GM03348 (cell line): ENCODE measurements around the gene SNX25.
A peak's percentile ranks its signal among the peaks of the same experiment; 100 is the strongest.
"Not testable (repeated sequence)": the region's sequence is repeated elsewhere in the genome, so short reads cannot be mapped to it uniquely, and the experiment has no call there.

Source experiments
- DNase-seq: peaks from one replicate; pipeline ENCODE4 v3.0.0; 2012; ENCODE audit warnings: low spot score

Gene SNX25

DNA sequence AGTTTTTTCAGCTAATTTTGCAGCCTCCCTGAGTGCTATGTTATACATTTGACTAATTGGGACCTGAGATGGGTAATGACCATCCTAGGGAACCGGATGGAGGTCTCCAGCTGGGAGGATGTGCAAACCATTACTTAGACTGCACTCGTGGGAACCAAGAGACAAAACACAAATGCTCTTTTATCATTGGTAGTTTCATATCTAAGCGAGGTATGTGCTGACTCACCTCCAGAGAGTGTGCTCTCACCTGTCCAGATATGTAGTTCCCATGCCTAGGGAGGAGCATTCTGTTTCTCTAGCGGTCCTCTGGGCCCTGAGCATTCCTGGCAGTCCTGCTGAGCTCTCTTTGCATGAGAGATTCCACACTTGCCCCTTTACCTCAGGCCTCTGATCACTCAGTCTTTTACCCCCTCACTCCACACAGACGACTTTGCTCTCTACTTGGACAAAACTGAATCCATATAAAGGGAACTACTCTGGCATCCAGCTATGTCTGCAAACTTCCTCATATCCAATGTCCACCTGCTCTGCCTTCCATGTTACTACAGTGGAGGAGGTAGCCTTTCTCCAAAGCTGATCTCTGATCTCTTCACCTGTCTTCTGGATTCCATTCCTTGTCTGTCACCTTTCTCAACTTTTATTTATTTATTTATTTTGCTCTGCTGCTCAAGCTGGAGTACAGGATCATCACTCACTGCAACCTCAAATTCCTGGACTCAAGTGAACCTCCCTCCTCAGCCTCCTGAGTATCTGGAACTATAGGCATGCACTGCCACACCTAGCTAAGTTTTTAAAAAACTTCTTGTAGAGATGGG lies 97.9 kb downstream of the SNX25 start:
- DNase-seq, result no peak

DNA sequence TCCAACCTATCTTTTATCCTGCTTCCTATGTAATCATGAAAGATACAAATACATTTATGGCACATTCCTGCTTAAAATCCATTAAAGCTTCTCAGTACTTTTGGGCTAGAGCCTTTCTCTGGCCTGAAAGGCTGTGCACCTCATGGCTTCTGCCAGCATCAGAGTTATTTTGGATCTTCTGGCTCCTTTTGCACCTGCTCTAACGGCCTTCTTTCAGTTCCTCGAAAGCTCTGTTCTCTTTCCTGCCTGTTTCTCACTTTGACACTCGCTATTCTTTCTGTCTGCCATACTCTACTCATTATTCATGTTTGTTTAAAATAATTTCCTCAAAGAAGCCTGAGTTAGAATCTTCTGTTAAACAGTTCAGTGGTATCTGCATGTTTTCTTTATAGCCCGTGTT lies 100.4 kb downstream of the SNX25 start:
- no peak for DNase-seq

DNA sequence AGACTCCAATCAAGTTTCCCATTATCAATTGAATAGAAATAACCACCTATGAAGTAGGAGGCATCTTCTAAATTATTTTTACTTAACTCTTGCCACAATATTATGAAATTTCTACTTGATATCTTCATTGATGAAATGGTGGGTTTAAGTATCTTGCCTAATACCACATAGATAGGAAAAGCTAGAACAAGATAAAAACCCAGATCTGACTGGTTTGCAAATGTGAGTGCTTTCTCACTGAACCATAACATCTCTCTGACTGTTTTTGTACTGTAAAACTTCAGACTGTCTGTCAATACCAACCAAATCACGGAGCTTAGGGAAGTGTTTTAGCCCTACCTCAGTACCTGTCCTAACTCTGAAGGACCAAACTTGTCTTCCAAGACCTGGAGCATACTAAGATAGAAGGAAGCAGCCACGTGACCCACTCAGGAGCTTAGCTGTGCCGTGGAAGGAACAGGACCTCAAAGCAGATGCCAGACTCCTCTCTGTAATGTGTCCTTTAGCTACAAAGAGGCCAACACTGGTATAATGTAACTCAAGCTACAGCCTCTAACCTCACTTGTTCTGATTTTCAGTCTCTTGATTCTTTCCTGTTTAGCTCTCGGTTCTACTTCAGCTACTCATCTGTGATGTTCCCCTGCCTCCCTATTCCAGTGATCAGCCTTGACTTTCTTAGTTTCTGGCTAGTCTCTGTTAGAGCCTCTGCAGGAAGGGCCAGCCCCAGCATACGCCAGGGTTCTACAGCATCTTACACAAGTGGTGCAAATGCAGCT lies 101.9 kb downstream of the SNX25 start:
- DNase-seq, result no peak

DNA sequence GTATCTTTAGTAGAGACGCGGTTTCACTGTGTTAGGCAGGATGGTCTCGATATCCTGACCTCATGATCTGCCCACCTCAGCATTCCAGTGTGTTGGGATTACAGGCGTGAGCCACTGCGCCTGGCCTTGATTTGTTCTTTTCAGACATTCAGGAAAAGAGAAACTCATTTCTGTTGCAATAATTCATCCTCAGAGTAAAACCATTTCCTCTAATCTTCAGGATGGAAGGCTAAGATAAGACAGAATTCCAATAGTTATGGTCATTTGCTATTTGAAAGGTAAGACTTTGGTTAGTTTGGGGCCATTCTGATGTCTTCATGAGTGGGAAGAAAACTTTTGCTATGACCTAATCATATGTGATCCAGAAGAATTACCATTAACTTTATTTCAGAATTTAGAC lies 103.3 kb downstream of the SNX25 start:
- no peak for DNase-seq

DNA sequence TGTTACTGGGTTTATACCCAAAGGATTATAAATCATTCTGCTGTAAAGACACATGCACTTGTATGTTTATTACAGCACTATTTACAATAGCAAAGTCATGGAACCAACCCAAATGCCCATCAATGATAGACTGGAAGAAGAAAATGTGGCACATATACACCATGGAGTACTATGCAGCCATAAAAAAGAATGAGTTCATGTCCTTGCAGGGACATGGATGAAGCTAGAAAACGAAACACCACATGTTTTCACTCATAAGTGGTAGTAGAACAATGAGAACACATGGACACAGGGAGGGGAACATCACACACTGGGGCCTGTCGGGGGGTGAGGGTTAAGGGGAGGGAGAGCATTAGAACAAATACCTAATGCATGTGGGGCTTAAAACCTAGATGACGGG lies 108.1 kb downstream of the SNX25 start:
- DNase-seq, result not testable (repeated sequence)

DNA sequence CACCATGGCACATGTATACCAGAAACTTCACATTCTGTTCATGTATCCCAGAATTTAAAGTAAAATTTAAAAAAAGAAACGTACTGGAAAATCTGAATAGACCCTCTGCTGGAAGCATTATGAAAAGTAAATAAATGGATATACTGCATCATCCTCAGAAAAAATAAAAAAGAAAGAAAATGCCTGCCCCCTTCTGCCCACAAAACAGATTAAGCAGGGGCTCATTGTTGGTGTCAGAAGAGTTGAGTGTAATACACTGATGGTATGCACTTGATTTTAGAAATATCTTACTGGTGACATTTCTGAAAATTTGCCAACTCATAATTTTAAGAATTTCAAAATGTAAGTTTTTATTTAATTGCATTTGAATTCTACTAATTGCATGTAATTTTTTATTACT lies 108.5 kb downstream of the SNX25 start:
- no peak for DNase-seq

DNA sequence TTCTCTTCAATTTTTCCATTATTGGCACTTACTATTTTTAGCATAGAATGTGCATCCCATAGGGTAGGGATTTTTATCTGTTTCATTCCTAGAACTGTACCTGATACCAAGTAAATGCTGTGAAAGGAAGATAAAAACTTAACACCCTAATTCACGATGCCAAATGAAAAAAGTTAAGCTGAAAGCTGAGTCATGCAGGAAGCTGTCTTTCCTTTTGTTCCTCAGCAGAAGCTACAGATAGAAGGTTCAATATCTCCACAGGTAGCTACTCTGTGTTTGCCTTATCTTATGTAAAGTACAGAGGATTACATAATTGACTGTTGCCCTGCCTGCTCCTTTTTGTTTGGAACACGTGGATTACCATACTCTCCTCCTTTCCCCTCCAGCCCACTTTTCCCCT lies 109.3 kb downstream of the SNX25 start:
- DNase-seq, result no peak

DNA sequence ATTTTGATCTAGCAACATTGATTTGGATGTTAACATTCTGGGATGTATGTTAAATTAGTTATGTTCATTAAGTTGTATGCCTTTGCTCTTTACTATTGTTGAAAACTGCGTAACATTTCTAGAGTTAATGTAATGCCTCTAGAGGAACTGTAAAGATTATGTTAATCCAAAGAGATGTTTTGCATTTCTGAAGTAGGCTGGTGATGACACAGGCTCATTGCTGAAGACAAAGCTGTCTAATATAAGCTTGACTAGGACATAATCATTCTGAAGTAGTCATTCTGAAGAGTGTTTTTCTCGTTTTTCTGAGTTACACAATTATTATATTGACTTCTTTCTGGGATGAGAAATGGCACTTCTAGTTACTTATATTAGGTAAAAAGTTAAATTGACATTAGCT lies 113.4 kb downstream of the SNX25 start:
- DNase-seq, result no peak

DNA sequence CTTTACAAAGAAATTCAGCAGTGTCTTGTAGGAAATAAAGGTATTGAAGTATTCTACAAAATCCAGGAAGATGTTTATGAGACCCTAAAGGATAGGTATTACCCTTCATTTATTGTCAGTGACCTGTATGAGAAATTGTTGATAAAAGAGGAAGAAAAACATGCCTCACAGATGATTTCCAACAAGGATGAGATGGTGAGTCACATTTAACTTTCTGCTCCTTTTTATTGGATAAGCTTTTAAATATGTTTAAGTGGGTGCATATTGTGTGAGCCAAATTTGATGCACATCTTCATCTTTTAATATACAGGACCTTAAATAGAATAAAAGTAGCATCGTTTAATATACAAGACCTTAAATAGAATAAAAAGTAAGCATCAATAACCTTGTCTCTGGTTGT lies 114.2 kb downstream of the SNX25 start:
- no peak for DNase-seq

DNA sequence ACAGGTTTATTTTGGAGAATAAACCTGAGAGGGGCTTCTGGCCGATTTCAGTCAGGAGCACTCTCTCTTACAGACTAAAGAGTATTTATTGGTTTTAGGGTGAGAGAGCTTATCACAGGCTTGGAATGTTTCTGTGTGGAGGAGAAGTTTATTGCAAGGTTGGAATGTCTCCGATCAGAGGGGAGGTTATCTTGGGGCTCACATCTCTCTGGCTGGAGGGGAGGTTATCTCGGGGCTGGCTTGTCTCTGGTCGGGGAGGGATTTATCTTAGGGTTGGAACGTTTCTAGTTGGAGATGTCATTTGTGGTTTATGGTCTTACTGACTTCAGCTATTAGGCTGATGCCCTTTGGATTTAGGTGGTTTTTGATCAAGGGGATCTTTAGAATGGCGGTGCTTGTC lies 115.0 kb downstream of the SNX25 start:
- DNase-seq, result not testable (repeated sequence)

DNA sequence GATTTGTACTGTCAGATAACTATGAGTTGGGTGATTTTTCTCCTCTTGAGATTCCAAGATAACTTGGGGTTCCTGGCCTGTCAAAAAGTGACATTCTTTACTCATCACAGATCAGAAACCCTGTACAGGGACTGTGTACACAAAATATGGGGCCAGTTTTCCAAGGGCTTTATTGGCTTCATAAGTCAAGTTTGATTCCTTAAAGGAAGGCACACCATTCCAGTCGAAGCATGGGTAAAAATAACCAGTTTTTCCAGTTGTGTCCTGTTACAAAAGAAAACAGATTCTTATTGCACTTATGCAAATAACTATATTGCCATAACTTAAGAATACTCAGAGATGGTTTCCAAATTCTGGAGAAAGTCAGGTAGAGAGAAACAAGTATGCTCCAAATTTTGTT lies 116.3 kb downstream of the SNX25 start:
- DNase-seq, result not testable (repeated sequence)

DNA sequence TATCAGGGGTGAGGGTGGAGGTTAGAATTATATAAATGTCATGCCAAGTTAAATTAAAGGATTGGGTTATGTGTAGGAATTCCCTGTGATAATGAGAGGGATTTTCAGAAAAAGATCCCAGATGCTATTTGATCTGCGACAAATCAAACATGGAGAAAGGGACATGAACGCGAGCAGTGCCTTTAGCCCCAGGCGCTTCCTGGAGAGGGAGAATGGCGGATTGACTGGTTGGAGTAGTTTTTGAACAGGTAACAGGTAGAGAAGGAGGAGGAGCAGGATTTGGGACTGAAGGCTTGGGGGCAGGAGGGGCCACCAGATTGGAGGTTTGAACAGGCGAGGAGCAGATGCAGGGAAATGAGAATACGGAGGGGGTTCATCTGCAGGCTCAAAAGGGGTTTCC lies 119.2 kb downstream of the SNX25 start:
- DNase-seq, result no peak

DNA sequence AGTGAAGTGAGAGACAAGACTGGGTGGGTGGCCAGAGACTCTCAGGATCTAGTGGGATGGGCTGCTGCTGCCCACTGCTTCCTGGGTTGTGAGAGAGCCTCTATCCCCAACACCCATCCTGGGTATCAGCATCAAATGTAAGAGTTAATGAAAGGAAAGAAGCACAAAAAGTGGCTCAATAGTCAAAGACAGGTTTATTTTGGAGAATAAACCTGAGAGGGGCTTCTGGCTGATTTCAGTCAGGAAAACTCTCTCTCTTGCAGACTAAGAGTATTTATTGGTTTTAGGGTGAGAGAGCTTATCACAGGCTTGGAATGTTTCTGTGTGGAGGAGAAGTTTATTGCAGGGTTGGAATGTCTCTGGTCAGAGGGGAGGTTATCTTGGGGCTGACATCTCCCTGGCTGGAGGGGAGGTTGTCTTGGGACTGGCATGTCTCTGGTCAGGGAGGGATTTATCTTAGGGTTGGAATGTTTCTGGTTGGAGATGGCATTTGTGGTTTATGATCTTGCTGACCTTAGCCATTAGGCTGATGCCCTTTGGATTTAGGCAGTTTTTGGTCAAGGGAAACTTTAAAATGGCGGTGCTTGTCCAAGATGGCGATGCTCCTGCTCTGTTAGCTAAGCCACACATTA lies 120.6 kb downstream of the SNX25 start:
- not testable (repeated sequence) for DNase-seq

DNA sequence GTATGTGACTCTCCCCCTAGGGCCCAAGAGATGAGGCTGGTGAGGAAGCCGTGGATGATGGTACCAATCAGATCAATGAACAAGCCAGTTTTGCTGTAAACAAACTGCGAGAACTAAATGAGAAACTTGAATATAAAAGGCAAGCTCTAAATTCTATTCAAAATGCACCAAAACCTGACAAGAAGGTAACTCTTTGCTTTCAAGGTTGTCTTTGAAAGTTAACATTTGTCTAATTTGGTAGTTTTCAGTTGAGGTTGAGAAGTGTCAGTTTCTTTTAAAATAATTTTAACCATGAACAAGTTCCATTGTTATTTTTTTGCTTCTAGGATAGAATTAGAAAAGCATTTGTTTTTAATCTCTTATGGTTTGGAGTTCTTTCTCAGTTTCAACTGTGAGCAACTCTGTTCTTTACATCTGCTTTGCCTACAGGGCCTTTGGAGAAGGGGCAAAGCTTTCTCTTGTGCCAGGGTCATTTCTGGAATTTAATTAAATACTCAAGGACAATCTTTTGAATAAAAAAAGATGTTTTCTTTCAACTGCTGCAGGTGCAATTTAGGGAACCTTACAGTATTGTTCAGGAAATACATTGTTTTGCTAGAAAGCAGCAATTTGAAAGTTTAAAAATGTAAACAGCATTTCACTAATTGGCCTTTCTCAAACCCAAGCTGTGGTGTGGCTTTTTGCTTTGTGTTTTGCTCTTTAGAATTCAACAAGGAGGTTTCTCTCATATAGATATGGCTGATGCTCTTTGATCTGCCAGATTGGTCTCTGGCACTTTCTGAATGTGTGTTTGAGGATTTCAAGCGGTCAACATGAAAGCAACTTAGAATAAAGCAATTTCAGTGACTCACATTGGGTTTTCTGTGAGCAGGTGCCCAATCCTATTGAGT lies 123.4 kb downstream of the SNX25 start:
- DNase-seq, result no peak

DNA sequence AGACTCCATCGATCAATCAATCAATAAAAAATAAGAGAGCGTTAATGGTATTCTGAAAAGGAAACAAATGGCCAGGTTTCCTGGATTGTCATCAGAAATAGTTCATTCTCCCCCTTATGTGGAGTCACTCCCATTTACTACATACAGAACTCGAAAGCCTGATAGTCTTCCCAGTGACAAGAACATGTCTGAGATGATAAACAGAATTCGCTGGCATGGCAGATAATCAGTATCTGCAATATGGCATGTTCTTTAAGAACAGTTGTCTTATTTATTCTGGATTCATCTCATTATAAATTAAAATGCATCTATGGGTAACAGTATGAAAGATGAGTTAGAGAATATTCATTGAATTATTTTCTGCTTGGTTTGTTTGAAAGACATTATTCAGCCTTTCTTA lies 124.9 kb downstream of the SNX25 start:
- no peak for DNase-seq

DNA sequence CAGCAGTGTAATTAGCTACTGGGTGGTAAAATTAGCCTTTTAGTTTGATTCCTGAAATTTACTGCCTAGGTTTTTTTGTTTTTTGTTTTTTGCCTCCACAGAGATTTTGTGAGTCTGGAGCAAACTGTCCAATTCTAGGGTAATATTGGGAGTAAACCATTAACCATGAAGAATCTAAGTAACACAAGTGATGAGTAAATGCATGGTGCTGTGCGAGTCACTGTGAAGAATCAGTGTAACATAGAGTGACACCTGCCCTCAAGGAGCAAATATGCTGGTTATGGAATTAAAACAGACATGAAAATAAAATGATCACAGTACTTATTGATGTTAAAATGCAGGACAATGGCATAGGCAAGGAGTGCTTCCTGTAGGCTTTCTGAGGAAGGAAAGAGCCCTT lies 126.2 kb downstream of the SNX25 start:
- DNase-seq, result no peak

DNA sequence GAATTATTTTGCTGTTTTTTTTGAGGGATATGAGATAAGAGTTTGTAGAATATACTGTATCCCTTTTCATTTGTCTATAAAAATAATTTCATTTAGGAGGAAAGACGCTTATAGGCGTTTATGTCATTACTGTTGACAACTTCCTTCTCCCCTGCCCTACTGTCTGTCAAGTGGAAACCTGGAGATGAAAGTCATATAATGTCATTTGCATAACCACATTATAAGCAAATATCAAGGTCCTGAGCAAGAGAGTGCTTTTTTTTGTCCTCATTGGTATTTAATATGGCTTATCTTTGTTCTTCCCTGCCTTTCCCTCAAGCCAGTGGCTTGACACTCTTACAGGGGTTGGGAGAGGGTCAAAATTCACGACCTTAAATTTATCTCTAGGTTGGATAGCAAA lies 130.5 kb downstream of the SNX25 start:
- DNase-seq, result no peak

DNA sequence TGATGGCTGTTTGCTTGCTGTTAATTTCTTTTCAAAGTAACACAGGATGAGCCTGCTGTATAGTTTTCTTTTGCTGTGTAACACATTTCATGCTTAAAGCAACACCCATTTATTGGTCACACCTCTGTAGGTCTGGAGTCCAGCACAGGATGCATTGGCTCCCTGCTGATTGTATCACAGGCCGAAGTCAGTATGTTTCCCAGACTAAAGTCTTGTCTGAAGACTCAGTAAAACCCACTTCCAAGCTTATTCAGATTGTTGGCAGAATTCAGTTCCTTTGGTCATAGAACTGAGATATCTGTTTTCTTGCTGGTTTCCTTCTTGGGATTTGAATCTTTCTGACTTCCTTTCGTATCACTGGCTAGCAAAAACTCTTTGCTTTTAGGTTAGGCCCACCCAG lies 132.0 kb downstream of the SNX25 start:
- no peak for DNase-seq

DNA sequence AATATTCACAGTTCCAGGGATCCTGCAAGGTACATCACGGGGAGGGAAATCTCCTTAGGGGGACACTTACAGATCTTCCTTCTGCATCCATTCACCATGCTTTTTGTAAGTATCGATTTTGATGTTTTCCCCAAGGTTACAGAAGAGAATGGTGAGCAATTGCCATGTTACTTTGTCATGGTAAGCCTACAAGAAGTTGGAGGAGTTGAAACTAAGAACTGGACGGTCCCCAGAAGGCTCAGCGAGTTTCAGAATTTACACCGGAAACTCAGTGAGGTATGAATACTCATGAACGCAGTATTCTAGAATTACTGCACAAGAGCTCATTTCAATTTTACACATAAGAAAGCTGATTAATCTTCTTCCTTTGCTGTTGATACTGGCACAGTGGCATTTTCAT lies 132.4 kb downstream of the SNX25 start:
- DNase-seq, result no peak

DNA sequence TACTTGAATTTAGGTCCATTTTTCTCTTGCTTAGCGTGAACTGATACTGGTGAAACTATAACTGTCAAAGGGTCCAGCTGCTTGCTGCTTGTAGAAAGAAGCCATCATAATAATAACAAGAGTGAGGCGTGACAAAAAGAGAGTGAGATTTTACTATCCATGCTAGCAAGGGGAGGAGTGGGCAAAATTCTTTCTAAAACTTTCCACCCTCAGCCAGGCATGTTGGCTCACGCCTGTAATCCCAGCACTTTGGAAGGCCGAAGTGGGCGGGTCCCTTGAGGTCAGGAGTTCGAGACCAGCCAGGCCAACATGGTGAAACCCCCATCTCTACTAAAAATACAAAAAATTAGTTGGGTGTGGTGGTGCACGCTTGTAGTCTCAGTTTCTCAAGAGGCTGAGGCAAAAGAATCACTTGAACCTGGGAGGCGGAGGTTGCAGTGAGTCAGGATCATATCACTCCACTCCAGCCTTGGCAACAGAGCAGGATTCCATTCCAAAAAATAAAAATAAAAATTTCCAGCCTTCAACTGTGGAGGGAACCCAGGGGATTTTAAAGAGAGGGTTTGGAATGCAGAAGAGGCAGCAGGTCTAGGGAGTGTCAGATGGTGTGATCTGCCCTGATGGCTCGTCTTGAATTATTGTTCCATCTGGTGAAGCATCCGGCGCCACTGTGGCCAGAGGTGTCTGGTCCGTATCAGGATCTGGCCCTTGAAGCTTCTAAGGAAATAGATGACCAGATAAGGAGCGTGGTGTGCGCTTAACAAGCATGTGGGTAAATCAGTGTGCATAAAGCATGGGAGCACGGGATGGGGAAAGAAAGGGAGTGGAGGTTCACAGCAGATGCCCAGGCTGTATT lies 134.6 kb downstream of the SNX25 start:
- peak; percentile 25 for DNase-seq
